Ascending aorta (tissue), 2 donors: ENCODE measurements around the gene DNAH3. TPM values are rescaled to one million over a fixed set of nuclear protein-coding genes. Genes with fewer than 3 reads are reported as not detected.
A peak's percentile ranks its signal among the peaks of the same experiment; 100 is the strongest.
"Not testable (repeated sequence)": the region's sequence is repeated elsewhere in the genome, so short reads cannot be mapped to it uniquely, and the experiment has no call there.

ENCODE experiments used
- DNase-seq, 2 donors: peaks; one replicate each; pipeline ENCODE4 v3.0.0-alpha.2; 2019; ENCODE audit warnings: low spot score in 2 of 2
- H3K27ac ChIP-seq, 2 donors: fragments of 200-600 bp; sonication (generic); one replicate each; pipeline ENCODE4 v1.5.1; 2016 to 2017; ENCODE audit warnings: mild to moderate bottlenecking in 1 of 2
- H3K27me3 ChIP-seq: fragments of 200-600 bp; sonication (generic); one replicate; pipeline ENCODE4 v1.5.1; 2017
- H3K36me3 ChIP-seq, 2 donors: fragments of 200-600 bp; sonication (generic); one replicate each; pipeline ENCODE4 v1.5.1; 2016
- H3K4me1 ChIP-seq, 2 donors: fragments of 200-600 bp; sonication (generic); one replicate each; pipeline ENCODE4 v1.5.1; 2016 to 2017; ENCODE audit warnings: mild to moderate bottlenecking in 1 of 2
- H3K4me3 ChIP-seq, 2 donors: fragments of 200-600 bp; sonication (generic); one replicate each; pipeline ENCODE4 v1.5.1; 2016 to 2017; ENCODE audit warnings: mild to moderate bottlenecking in 1 of 2
- H3K9me3 ChIP-seq, 2 donors: fragments of 200-600 bp; sonication (generic); one replicate each; pipeline ENCODE4 v1.5.1; 2016
- CTCF ChIP-seq, 3 experiments: fragments of 200-600 bp in 2 of 3; fragments of 450-650 bp in 1 of 3; sonication (generic) in 2 of 3; IDR thresholded peaks; one replicate each; pipeline ENCODE4 v1.5.1; 2016 to 2019; ENCODE audit warnings: antibody characterized with exemption in 3 of 3, mild to moderate bottlenecking in 1 of 3, moderate library complexity in 1 of 3
- intact Hi-C: fragments of 100-400 bp; cut with DNase I; formaldehyde crosslinking; loops from one replicate; pipeline ENCODE4 v1.15.1; 2023
- total RNA-seq: library from RNA; depleted of rRNA; stranded (reverse); fragments of >200 nt; gene quantifications from one replicate; pipeline ENCODE4 v1.1.0, GENCODE V29; 2016

Gene DNAH3
- total RNA-seq, 1 donor from 2014 or later, result 0.32 TPM

- Histone ChIP-seq H3K9me3 (no peaks in the 10 kb centered on the region), H3K27me3 (no peaks in the 10 kb centered on the region), H3K4me1 (no peaks in the 10 kb centered on the region), H3K4me3 (no peak overlapping the region), H3K27ac (no peak overlapping the region), H3K36me3 (no peaks in the 10 kb centered on the region)
- intact Hi-C loops, result no loop called here
- TF ChIP-seq CTCF (IDR thresholded peaks at IDR 0.05), result no peak
- DNase-seq, result no peak
Observed at GRCh38 chr16:21069986-21070385, 80.7 kb downstream of the DNAH3 start.

GRCh38 chr16:21064203-21064602 lies 86.4 kb downstream of the DNAH3 start:
- Histone ChIP-seq H3K9me3 (no peaks in the 10 kb centered on the region), H3K36me3 (no peaks in the 10 kb centered on the region), H3K4me1 (no peaks in the 10 kb centered on the region), H3K4me3 (no peak overlapping the region), H3K27me3 (no peaks in the 10 kb centered on the region), H3K27ac (no peak overlapping the region)
- no peak for TF ChIP-seq CTCF (IDR thresholded peaks at IDR 0.05)
- no peak for DNase-seq
- intact Hi-C loops, result no loop called here

- H3K4me3 ChIP-seq, H3K9me3 ChIP-seq, H3K27ac ChIP-seq, H3K27me3 ChIP-seq, H3K4me1 ChIP-seq, H3K36me3 ChIP-seq, DNase-seq, intact Hi-C loops: not testable (repeated sequence)
Observed at GRCh38 chr16:21063314-21063713, 87.3 kb downstream of the DNAH3 start.

- Histone ChIP-seq H3K4me3 (no peak overlapping the region), H3K4me1 (no peaks in the 10 kb centered on the region), H3K36me3 (no peaks in the 10 kb centered on the region), H3K27me3 (no peaks in the 10 kb centered on the region), H3K9me3 (no peaks in the 10 kb centered on the region), H3K27ac (no peak overlapping the region)
- intact Hi-C loops, result no loop called here
- no peak for TF ChIP-seq CTCF (IDR thresholded peaks at IDR 0.05)
- no peak for DNase-seq
Observed at GRCh38 chr16:21060027-21060510, 90.6 kb downstream of the DNAH3 start.

GRCh38 chr16:21057875-21058274 lies 92.8 kb downstream of the DNAH3 start:
- intact Hi-C loops, result no loop called here
- Histone ChIP-seq H3K9me3 (no peaks in the 10 kb centered on the region), H3K4me1 (no peaks in the 10 kb centered on the region), H3K36me3 (no peaks in the 10 kb centered on the region), H3K27ac (no peak overlapping the region), H3K27me3 (no peaks in the 10 kb centered on the region), H3K4me3 (no peak overlapping the region)
- DNase-seq, result peak in 1 of 2 donors; percentile 50
- no peak for TF ChIP-seq CTCF (IDR thresholded peaks at IDR 0.05)

GRCh38 chr16:21056396-21056795 lies 94.2 kb downstream of the DNAH3 start:
- no peaks in the 10 kb centered on the region for H3K36me3 ChIP-seq
- H3K4me3 ChIP-seq, result no peak overlapping the region
- no peaks in the 10 kb centered on the region for H3K27me3 ChIP-seq
- no peak overlapping the region for H3K27ac ChIP-seq
- intact Hi-C loops, result no loop called here
- no peak for TF ChIP-seq CTCF (IDR thresholded peaks at IDR 0.05)
- H3K9me3 ChIP-seq, result no peaks in the 10 kb centered on the region
- peak in 1 of 2 donors; percentile 7 for DNase-seq
- no peaks in the 10 kb centered on the region for H3K4me1 ChIP-seq

GRCh38 chr16:21055738-21056137 lies 94.9 kb downstream of the DNAH3 start:
- intact Hi-C loops, H3K36me3 ChIP-seq: not testable (repeated sequence)

More at GRCh38 chr16:21055738-21056137, 94.9 kb downstream of the DNAH3 start:
- not testable (repeated sequence) for H3K27me3 ChIP-seq, DNase-seq, H3K4me1 ChIP-seq, H3K9me3 ChIP-seq, H3K4me3 ChIP-seq, H3K27ac ChIP-seq
